IMR-90 (cell line): ENCODE data around the gene RNU6-8. TPM values are rescaled to one million over a fixed set of nuclear protein-coding genes. Genes with fewer than 3 reads are reported as not detected.

Experiments
- ATAC-seq: fragments of 200-7000 bp; cut with Tn5 transposase; 2 replicates; pipeline ENCODE4 v1.9.1; 2020; ENCODE audit warnings: low read depth, mild to moderate bottlenecking, moderate library complexity
- BruUV-seq: library from RNA; stranded (reverse); fragments of 400-500 nt; replicated peaks from 2 replicates; lab custom pipeline; 2021; lab: Mats Ljungman, UMichigan
- CTCF ChIA-PET: fragments of 300-600 bp; formaldehyde crosslinking; extraction: SDS; loops from one replicate; lab custom pipeline; 2021; ENCODE audit warnings: antibody characterized with exemption; lab: Yijun Ruan, JAX
- POLR2A ChIA-PET: fragments of 300-600 bp; sonication (Branson Sonifier 250); formaldehyde crosslinking; loops from one replicate; lab custom pipeline; 2022; ENCODE audit warnings: antibody characterized with exemption; ENCODE audit not compliant: unreplicated experiment; lab: Charles Lee
- DNase-seq: peaks from one replicate; pipeline ENCODE4 v3.0.0; 2013
- H2AFZ ChIP-seq: replicated peaks from 2 replicates; pipeline ENCODE3; 2013; ENCODE audit warnings: low read length, mild to moderate bottlenecking; ENCODE audit not compliant: poor library complexity
- H2AK5ac ChIP-seq: 2 replicates; pipeline ENCODE4 v1.6.1; 2013; ENCODE audit warnings: low read depth, low read length, inconsistent platforms
- H2AK9ac ChIP-seq: replicated peaks from 2 replicates; pipeline ENCODE3; 2013; ENCODE audit warnings: mild to moderate bottlenecking, low read depth, low read length, moderate library complexity; ENCODE audit not compliant: poor library complexity
- H2BK120ac ChIP-seq: 2 replicates; pipeline ENCODE4 v1.6.1; 2013; ENCODE audit warnings: low read depth, low read length, inconsistent platforms
- H2BK15ac ChIP-seq: 3 replicates; pipeline ENCODE4 v1.6.1; 2013; ENCODE audit warnings: low read depth, low read length, inconsistent platforms
- H2BK20ac ChIP-seq: 2 replicates; pipeline ENCODE4 v1.6.1; 2013; ENCODE audit warnings: low read depth, mild to moderate bottlenecking, inconsistent platforms, low read length, moderate library complexity
- H2BK5ac ChIP-seq: 2 replicates; pipeline ENCODE4 v1.6.1; 2013; ENCODE audit warnings: mild to moderate bottlenecking, low read depth, low read length, inconsistent platforms; ENCODE audit not compliant: poor library complexity, severe bottlenecking
- H3K14ac ChIP-seq: replicated peaks from 2 replicates; pipeline ENCODE4 v1.6.1; 2013; ENCODE audit warnings: low read depth, low read length, inconsistent platforms
- H3K18ac ChIP-seq: 2 replicates; pipeline ENCODE4 v1.6.1; 2013; ENCODE audit warnings: low read depth, low read length, control low read depth
- H3K23ac ChIP-seq: 2 replicates; pipeline ENCODE4 v1.6.1; 2013; ENCODE audit warnings: low read depth, low read length, inconsistent platforms
- H3K27ac ChIP-seq: 2 replicates; pipeline ENCODE4 v1.5.1; 2013; ENCODE audit warnings: mild to moderate bottlenecking, control low read depth, low read length; ENCODE audit not compliant: insufficient read depth
- H3K27me3 ChIP-seq: 2 replicates; pipeline ENCODE4 v1.6.1; 2013; ENCODE audit warnings: low read length; ENCODE audit not compliant: control insufficient read depth, insufficient read depth
- H3K36me3 ChIP-seq: 2 replicates; pipeline ENCODE4 v1.6.1; 2013; ENCODE audit warnings: low read length, mixed read lengths; ENCODE audit not compliant: control insufficient read depth, insufficient read depth
- H3K4ac ChIP-seq: 2 replicates; pipeline ENCODE4 v1.6.1; 2013; ENCODE audit warnings: low read depth, low read length, inconsistent platforms
- H3K4me1 ChIP-seq: 2 replicates; pipeline ENCODE4 v1.6.1; 2013; ENCODE audit warnings: low read length, mixed read lengths; ENCODE audit not compliant: control insufficient read depth, insufficient read depth
- H3K4me2 ChIP-seq: 2 replicates; pipeline ENCODE4 v1.6.1; 2013; ENCODE audit warnings: low read depth, mild to moderate bottlenecking, control low read depth, low read length, moderate library complexity
- H3K4me3 ChIP-seq: 2 replicates; pipeline ENCODE4 v1.5.1; 2013; ENCODE audit warnings: low read depth, mild to moderate bottlenecking, control low read depth, low read length, moderate library complexity; ENCODE audit not compliant: insufficient read depth
- H3K56ac ChIP-seq: 2 replicates; pipeline ENCODE4 v1.6.1; 2013; ENCODE audit warnings: low read length, inconsistent platforms; ENCODE audit not compliant: insufficient read depth; ENCODE audit errors: extremely low read depth
- H3K79me1 ChIP-seq, 2 experiments: 2 replicates each; pipeline ENCODE4 v1.6.1; 2013; ENCODE audit warnings: low read length in 2 of 2, inconsistent platforms in 1 of 2, low read depth in 1 of 2
- H3K9ac ChIP-seq: 2 replicates; pipeline ENCODE4 v1.6.1; 2013; ENCODE audit warnings: low read depth, low read length, control low read depth
- H3K9me1 ChIP-seq: 2 replicates; pipeline ENCODE4 v1.6.1; 2013; ENCODE audit warnings: low read length, inconsistent platforms; ENCODE audit not compliant: insufficient read depth
- H3K9me3 ChIP-seq: 2 replicates; pipeline ENCODE4 v1.6.1; 2013; ENCODE audit warnings: low read length; ENCODE audit not compliant: control insufficient read depth, insufficient read depth
- H4K20me1 ChIP-seq: 2 replicates; pipeline ENCODE4 v1.6.1; 2013; ENCODE audit warnings: low read length, inconsistent platforms; ENCODE audit not compliant: insufficient read depth
- H4K5ac ChIP-seq: 2 replicates; pipeline ENCODE4 v1.6.1; 2013; ENCODE audit warnings: mild to moderate bottlenecking, low read depth, low read length, control low read depth
- H4K8ac ChIP-seq, 2 experiments: 2 replicates each; pipeline ENCODE4 v1.6.1; 2013; ENCODE audit warnings: low read depth in 2 of 2, low read length in 2 of 2, control low read depth in 1 of 2, inconsistent platforms in 1 of 2
- H4K91ac ChIP-seq: 2 replicates; pipeline ENCODE4 v1.6.1; 2013; ENCODE audit warnings: low read depth, low read length, inconsistent platforms; ENCODE audit not compliant: insufficient read depth
- BHLHE40 ChIP-seq: fragments of 150-350 bp; IDR thresholded peaks from 2 replicates; pipeline ENCODE4 v1.6.1; 2016; ENCODE audit warnings: mild to moderate bottlenecking, low read depth, low read length
- CEBPB ChIP-seq: IDR thresholded peaks from 2 replicates; pipeline ENCODE4 v1.6.1; 2012; ENCODE audit warnings: low read depth, low read length, improper control_type of control experiment
- CHD1 ChIP-seq: IDR thresholded peaks from 2 replicates; pipeline ENCODE4 v1.6.1; 2012; ENCODE audit warnings: low read depth, low read length, improper control_type of control experiment
- CTCF ChIP-seq: conservative IDR thresholded peaks from 2 replicates; pipeline ENCODE4 v1.5.1; 2012; ENCODE audit warnings: mild to moderate bottlenecking, low read depth, low read length, improper control_type of control experiment
- ELK1 ChIP-seq: fragments of 150-350 bp; IDR thresholded peaks from 2 replicates; pipeline ENCODE4 v1.6.1; 2016; ENCODE audit warnings: low read depth, mild to moderate bottlenecking, low read length, moderate library complexity, borderline replicate concordance
- FOS ChIP-seq: fragments of 150-350 bp; IDR thresholded peaks from 2 replicates; pipeline ENCODE4 v1.6.1; 2016; ENCODE audit warnings: low read depth, low read length
- MAFK ChIP-seq: IDR thresholded peaks from 2 replicates; pipeline ENCODE4 v1.6.1; 2012; ENCODE audit warnings: low read depth, low read length, improper control_type of control experiment
- MAZ ChIP-seq: IDR thresholded peaks from 2 replicates; pipeline ENCODE4 v1.6.1; 2012; ENCODE audit warnings: low read depth, mild to moderate bottlenecking, low read length, improper control_type of control experiment, moderate library complexity, borderline replicate concordance
- MXI1 ChIP-seq: IDR thresholded peaks from 2 replicates; pipeline ENCODE4 v1.6.1; 2012; ENCODE audit warnings: low read depth, mild to moderate bottlenecking, low read length, moderate library complexity, borderline replicate concordance
- NFE2L2 ChIP-seq: fragments of 150-350 bp; IDR thresholded peaks from 2 replicates; pipeline ENCODE4 v1.6.1; 2016; ENCODE audit warnings: low read depth, mild to moderate bottlenecking, low read length
- POLR2A ChIP-seq: IDR thresholded peaks from 2 replicates; pipeline ENCODE4 v1.6.1; 2012; ENCODE audit warnings: mild to moderate bottlenecking, low read depth, low read length
- RAD21 ChIP-seq: IDR thresholded peaks from 2 replicates; pipeline ENCODE4 v1.6.1; 2012; ENCODE audit warnings: low read length, improper control_type of control experiment
- RCOR1 ChIP-seq: IDR thresholded peaks from 2 replicates; pipeline ENCODE4 v1.6.1; 2012; ENCODE audit warnings: mild to moderate bottlenecking, low read length, improper control_type of control experiment; ENCODE audit not compliant: insufficient replicate concordance
- RFX5 ChIP-seq: IDR thresholded peaks from 2 replicates; pipeline ENCODE4 v1.8.0; 2012; ENCODE audit warnings: low read depth, mild to moderate bottlenecking, low read length, moderate library complexity
- SMC3 ChIP-seq: fragments of 150-350 bp; IDR thresholded peaks from 2 replicates; pipeline ENCODE4 v1.6.1; 2016; ENCODE audit warnings: low read depth, mild to moderate bottlenecking, antibody characterized with exemption, low read length, moderate library complexity
- USF2 ChIP-seq: fragments of 150-350 bp; IDR thresholded peaks from 2 replicates; pipeline ENCODE4 v1.6.1; 2017; ENCODE audit warnings: mild to moderate bottlenecking, antibody characterized with exemption, low read length, low read depth
- dilution Hi-C: fragments of 300-500 bp; cut with HindIII; formaldehyde crosslinking; loops from one replicate; pipeline ENCODE4 v1.14.3; 2018; ENCODE audit warnings: low sequenced_read_pairs; ENCODE audit not compliant: unreplicated experiment
- in situ Hi-C: fragments of 300-500 bp; cut with MboI; formaldehyde crosslinking; loops from 3 replicates; pipeline ENCODE4 v1.14.3; 2019; ENCODE audit warnings: low sequenced_read_pairs, inconsistent platforms, mixed read lengths
- intact Hi-C: fragments of 100-400 bp; cut with micrococcal nuclease; formaldehyde crosslinking; loops from 2 replicates; pipeline ENCODE4 v1.10.0; 2022
- polyA plus RNA-seq, 3 experiments: library from polyadenylated mRNA; depleted of rRNA; stranded (reverse); fragments of >200 nt; gene quantifications; 2 replicates each; pipeline ENCODE4 v1.2.3, GENCODE V29; 2012; ENCODE audit warnings: low replicate concordance in 1 of 3
- total RNA-seq: library from RNA; depleted of rRNA; stranded (reverse); fragments of >200 nt; gene quantifications from 2 replicates; pipeline ENCODE4 v1.2.3, GENCODE V29; 2012

Gene RNU6-8
- total and polyA plus RNA-seq, 2 of the 4 experiments (the other 2 are of a cell fraction): not detected

GRCh38 chr14:32212833-32213232 is 9.8 kb upstream of the RNU6-8 start:
- Histone ChIP-seq H2AK9ac (no peak overlapping the region), H4K20me1 (no peaks in the 10 kb centered on the region), H3K18ac (no peak overlapping the region), H2BK15ac (no peak overlapping the region), H3K23ac (no peak overlapping the region), H3K36me3 (no peaks in the 10 kb centered on the region), H3K9me3 (no peaks in the 10 kb centered on the region), H3K9me1 (no peaks in the 10 kb centered on the region), H4K5ac (no peak overlapping the region), H3K27me3 (peaks cover 4% of the 10 kb centered on the region), H2BK120ac (no peak overlapping the region), H3K4me3 (no peak overlapping the region), H2BK5ac (no peak overlapping the region), H3K56ac (no peak overlapping the region), H3K27ac (no peak overlapping the region), H3K4ac (no peak overlapping the region), H2AK5ac (no peak overlapping the region), H3K14ac (no peak overlapping the region), H3K4me2 (no peak overlapping the region), H3K79me1 (no peaks in the 10 kb centered on the region), H2BK20ac (no peak overlapping the region), H2AFZ (no peak overlapping the region), H3K9ac (no peak overlapping the region), H3K4me1 (no peaks in the 10 kb centered on the region), H4K91ac (no peak overlapping the region), H4K8ac (no peak overlapping the region)
- in situ Hi-C loops: no loop called here
- intact Hi-C loops: no loop called here
- ATAC-seq (no peak), DNase-seq (no peak)
- CTCF ChIA-PET: no interaction called here
- TF ChIP-seq MAFK: no peak
- no peak for TF ChIP-seq RAD21
- TF ChIP-seq MXI1: no peak
- no peak for TF ChIP-seq CHD1
- no peak for TF ChIP-seq CEBPB
- no peak for TF ChIP-seq FOS
- no peak for TF ChIP-seq NFE2L2
- no peak for TF ChIP-seq SMC3
- no peak for TF ChIP-seq POLR2A
- TF ChIP-seq RCOR1: no peak
- no peak for TF ChIP-seq CTCF
- no peak for TF ChIP-seq USF2
- TF ChIP-seq ELK1: no peak
- no peak for TF ChIP-seq BHLHE40
- TF ChIP-seq RFX5: no peak
- TF ChIP-seq MAZ: no peak
- BruUV-seq: no TSS peak
- POLR2A ChIA-PET: interaction anchor here (0.6 kb wide), 1 partner anchor 138 kb away, joined by 7 read pairs; no protein-coding TSS in a partner anchor
- dilution Hi-C loops: no loop called here
